Activated CD8-positive, alpha-beta T cell treated with anti-CD3 and anti-CD28 coated beads for 36 hours (primary cell): ENCODE measurements around the gene VAV2. TPM values are rescaled to one million over a fixed set of nuclear protein-coding genes. Genes with fewer than 3 reads are reported as not detected.
"Not testable (repeated sequence)": the region's sequence is repeated elsewhere in the genome, so short reads cannot be mapped to it uniquely, and the experiment has no call there.

Experiments
- ATAC-seq: fragments of 200-7000 bp; cut with Tn5 transposase; one replicate; pipeline ENCODE4 v1.10.0; 2021; ENCODE audit warnings: mild to moderate bottlenecking, moderate library complexity
- CTCF ChIA-PET: fragments of 350-600 bp; sonication (Branson Sonifier 250); formaldehyde crosslinking; loops from one replicate; lab custom pipeline; 2021; ENCODE audit warnings: antibody characterized with exemption; lab: Charles Lee
- POLR2A ChIA-PET: fragments of 350-600 bp; sonication (Branson Sonifier 250); formaldehyde crosslinking; loops from one replicate; lab custom pipeline; 2021; ENCODE audit warnings: antibody characterized with exemption; lab: Charles Lee
- DNase-seq: peaks from one replicate; pipeline ENCODE4 v3.0.0-alpha.2; 2020
- H3K27ac Mint-ChIP-seq: one replicate; pipeline ENCODE4 v1.8.0; 2021; ENCODE audit warnings: mild to moderate bottlenecking, mixed read lengths
- H3K27me3 Mint-ChIP-seq: one replicate; pipeline ENCODE4 v1.8.0; 2021; ENCODE audit warnings: mixed read lengths
- H3K36me3 Mint-ChIP-seq: one replicate; pipeline ENCODE4 v1.8.0; 2021; ENCODE audit warnings: low read depth, mixed read lengths
- H3K4me1 Mint-ChIP-seq: one replicate; pipeline ENCODE4 v1.8.0; 2021; ENCODE audit warnings: low read depth, mixed read lengths
- H3K4me3 Mint-ChIP-seq: one replicate; pipeline ENCODE4 v1.8.0; 2021; ENCODE audit warnings: mild to moderate bottlenecking, moderate library complexity, mixed read lengths
- H3K9me3 Mint-ChIP-seq: one replicate; pipeline ENCODE4 v1.8.0; 2021; ENCODE audit warnings: mixed read lengths
- intact Hi-C: fragments of 100-400 bp; cut with micrococcal nuclease; formaldehyde crosslinking; loops from one replicate; pipeline ENCODE4 v1.10.0; 2022
- total RNA-seq, 2 experiments: library from RNA; stranded (reverse); gene quantifications; one replicate each; pipeline ENCODE4 v1.2.3, GENCODE V29; 2021
- TF ChIP-seq, protein P1 (sequence below): fragments of 200-600 bp; IDR thresholded peaks from one replicate; pipeline ENCODE4 v1.8.0; 2022; ENCODE audit warnings: antibody characterized with exemption, mild to moderate bottlenecking

Gene VAV2
- total RNA-seq, 2 experiments from 2014 or later = 5.1 to 5.4 TPM

DNA sequence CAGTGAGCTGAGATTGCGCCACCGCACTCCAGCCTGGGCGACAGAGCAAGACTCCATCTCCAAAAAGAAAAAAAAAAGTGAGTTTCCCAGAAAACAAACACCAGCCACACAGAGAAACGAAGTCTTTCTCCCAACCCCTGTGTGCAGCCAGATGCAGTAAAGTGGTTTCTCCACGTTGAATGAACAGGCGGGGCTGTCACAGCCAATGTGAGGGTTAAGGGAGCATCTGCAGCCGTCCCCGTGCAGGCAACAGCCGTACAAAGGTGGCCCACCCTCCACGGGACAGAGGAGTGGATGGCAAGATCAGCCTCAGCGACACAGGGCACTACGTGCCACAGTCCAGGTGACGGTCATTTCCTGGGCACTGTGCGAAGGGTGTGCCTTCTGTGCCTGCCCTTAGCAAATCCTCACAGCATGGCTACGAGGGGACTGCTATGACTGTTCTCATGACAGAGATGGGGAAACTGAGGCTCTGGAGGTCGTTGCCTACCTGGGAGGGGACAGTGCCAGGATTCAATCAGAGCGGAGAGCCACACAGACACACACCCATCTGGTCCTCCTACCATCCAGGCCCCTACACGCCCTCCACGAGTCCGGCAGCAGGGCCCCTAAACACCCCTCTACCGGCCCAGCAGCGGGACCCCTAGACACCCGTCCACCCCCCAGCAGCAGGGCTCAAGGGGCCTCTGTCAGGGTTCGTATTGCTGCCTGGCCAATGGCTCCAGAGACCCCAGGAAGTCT lies 2.3 kb downstream of the VAV2 start:
- intact Hi-C loops = no loop called here
- DNase-seq (no peak), ATAC-seq (no peak)
- POLR2A ChIA-PET = no interaction called here
- Mint-ChIP-seq H3K27ac (no peak overlapping the region), H3K4me3 (no peak overlapping the region), H3K4me1 (peaks cover 2% of the 10 kb centered on the region), H3K9me3 (no peaks in the 10 kb centered on the region), H3K36me3 (no peaks in the 10 kb centered on the region), H3K27me3 (peaks cover 3% of the 10 kb centered on the region)
- TF ChIP-seq, protein P1, sequence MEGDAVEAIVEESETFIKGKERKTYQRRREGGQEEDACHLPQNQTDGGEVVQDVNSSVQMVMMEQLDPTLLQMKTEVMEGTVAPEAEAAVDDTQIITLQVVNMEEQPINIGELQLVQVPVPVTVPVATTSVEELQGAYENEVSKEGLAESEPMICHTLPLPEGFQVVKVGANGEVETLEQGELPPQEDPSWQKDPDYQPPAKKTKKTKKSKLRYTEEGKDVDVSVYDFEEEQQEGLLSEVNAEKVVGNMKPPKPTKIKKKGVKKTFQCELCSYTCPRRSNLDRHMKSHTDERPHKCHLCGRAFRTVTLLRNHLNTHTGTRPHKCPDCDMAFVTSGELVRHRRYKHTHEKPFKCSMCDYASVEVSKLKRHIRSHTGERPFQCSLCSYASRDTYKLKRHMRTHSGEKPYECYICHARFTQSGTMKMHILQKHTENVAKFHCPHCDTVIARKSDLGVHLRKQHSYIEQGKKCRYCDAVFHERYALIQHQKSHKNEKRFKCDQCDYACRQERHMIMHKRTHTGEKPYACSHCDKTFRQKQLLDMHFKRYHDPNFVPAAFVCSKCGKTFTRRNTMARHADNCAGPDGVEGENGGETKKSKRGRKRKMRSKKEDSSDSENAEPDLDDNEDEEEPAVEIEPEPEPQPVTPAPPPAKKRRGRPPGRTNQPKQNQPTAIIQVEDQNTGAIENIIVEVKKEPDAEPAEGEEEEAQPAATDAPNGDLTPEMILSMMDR = no peak
- CTCF ChIA-PET = no interaction called here

DNA sequence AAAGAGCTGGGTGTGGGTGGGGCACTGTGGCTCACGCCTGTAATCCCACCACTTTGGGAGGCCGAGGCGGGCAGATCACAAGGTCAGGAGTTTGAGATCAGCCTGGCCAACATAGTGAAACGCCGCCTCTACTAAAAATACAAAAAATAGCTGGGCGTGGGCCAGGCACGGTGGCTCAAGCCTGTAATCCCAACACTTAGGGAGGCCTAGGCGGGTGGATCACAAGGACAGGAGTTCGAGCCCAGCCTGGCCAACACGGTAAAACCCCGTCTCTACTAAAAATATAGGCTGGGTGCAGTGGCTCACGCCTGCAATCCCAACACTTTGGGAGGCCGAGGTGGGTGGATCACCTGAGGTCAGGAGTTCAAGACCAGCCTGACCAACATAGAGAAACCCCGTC lies 3.4 kb downstream of the VAV2 start:
- CTCF ChIA-PET, POLR2A ChIA-PET, ATAC-seq: not testable (repeated sequence)

DNA sequence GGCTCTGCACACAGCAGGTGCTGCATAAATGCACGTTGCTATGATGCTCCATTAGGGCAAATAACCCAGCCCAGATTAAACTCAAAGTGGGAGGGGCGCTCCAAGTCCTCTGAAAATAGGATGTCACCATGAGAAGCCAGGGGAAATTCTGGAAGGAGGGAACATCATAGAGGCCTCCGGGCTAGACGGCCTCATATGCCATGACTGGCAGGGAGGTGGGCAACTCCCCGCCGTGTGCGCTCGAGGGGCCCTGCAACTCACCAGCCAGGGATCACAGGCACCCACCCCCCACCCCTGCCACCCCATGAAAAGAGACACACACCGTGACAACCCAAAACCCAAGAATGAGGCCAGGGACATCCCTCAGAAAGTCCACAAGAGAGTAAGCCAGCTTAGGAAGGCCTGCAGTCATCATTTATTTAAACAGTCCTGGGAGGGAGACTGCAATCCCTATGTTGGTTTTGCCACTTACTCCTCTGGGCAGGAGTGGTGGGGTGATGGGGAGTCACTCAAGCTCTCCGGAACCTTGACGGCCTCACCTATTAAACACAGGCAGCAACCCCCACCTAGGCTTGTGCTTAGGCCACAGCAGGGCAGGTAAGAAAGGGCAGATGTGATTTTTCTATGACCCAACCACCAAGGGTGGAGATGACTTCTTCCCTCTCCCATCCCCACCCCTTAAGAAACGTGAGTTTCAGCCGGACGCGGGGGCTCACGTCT lies 4.0 kb downstream of the VAV2 start:
- Mint-ChIP-seq H3K4me3 (no peak overlapping the region), H3K27me3 (peaks cover 3% of the 10 kb centered on the region), H3K4me1 (no peaks in the 10 kb centered on the region), H3K36me3 (no peaks in the 10 kb centered on the region), H3K9me3 (no peaks in the 10 kb centered on the region), H3K27ac (no peak overlapping the region)
- intact Hi-C loops = no loop called here
- POLR2A ChIA-PET = no interaction called here
- DNase-seq = no peak
- TF ChIP-seq, protein P1 = no peak
- no peak for ATAC-seq
- CTCF ChIA-PET = interaction anchor here (0.8 kb wide), 1 partner anchor 195 kb away, joined by 4 read pairs; no protein-coding TSS in a partner anchor

More for the DNA sequence above, 3.4 kb downstream of the VAV2 start:
- H3K27me3 Mint-ChIP-seq, DNase-seq, H3K36me3 Mint-ChIP-seq, H3K4me1 Mint-ChIP-seq, H3K9me3 Mint-ChIP-seq, intact Hi-C loops, H3K4me3 Mint-ChIP-seq, H3K27ac Mint-ChIP-seq: not testable (repeated sequence)

DNA sequence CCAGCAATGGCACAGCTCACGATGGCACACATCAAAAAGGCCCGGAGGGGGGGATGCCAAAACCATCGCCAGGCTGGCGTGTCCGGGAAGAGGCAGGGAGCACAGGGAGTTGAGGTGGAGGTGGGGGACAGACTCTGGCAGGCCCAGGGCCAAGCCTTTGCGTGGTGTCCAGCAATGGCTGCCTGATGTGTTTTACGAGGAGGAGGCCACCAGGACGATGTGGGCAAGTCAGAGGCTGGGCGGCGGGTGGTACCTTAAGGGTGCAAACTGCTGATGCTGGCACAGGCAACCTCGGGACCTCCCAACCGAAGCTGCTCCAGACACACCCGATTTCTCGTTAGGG lies 4.7 kb downstream of the VAV2 start:
- H3K36me3 Mint-ChIP-seq = no peaks in the 10 kb centered on the region
- ChIA-PET POLR2A (no interaction called here), CTCF (no interaction called here)
- ATAC-seq (no peak), DNase-seq (no peak)
- H3K27ac Mint-ChIP-seq = no peak overlapping the region
- TF ChIP-seq, protein P1 = no peak
- intact Hi-C loops = no loop called here
- H3K9me3 Mint-ChIP-seq = no peaks in the 10 kb centered on the region
- no peaks in the 10 kb centered on the region for H3K4me1 Mint-ChIP-seq
- H3K4me3 Mint-ChIP-seq = no peak overlapping the region
- peaks cover 3% of the 10 kb centered on the region for H3K27me3 Mint-ChIP-seq

DNA sequence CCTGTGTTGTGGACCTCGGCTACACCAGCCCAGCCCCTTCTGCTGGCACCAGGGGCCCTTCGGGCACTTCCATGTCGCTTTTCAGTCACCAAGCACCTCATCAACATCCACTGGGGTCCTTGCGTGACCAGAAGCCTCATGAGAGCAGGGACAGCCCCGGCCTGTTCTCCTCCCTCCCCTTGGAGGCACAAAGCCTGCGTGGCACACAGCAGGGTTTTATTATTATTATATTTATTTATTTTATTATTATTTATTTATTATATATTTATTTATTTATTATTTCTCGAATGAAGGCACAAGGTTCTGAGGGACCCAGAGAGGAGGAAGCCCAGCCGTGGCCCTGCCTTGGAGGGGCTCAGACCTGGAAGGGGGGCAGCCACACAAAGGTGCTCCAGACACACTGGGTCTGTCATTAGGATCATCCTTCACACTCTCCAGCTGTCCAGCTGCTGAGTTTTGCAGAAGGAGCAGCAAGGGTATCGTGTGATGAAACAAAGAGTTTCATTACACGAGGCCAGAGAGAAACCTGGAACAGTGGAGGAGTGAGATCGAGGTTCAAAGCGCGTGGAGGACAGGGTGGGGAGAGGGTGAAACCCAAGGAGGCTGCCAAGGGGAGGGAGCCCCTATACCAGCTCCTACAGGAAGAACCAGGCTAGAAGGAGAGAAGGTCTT lies 5.2 kb downstream of the VAV2 start:
- POLR2A ChIA-PET = no interaction called here
- DNase-seq (no peak), ATAC-seq (no peak)
- no peaks in the 10 kb centered on the region for H3K4me1 Mint-ChIP-seq
- no peaks in the 10 kb centered on the region for H3K36me3 Mint-ChIP-seq
- H3K4me3 Mint-ChIP-seq = no peak overlapping the region
- H3K27me3 Mint-ChIP-seq = peaks cover 3% of the 10 kb centered on the region
- intact Hi-C loops = no loop called here
- no peaks in the 10 kb centered on the region for H3K9me3 Mint-ChIP-seq
- CTCF ChIA-PET = no interaction called here
- no peak overlapping the region for H3K27ac Mint-ChIP-seq
- TF ChIP-seq, protein P1 = no peak
